Measurements from ENCODE around the gene UVSSA. TPM values are rescaled to one million over a fixed set of nuclear protein-coding genes. Genes with fewer than 3 reads are reported as not detected.

UVSSA gene
- total RNA-seq, 1 experiment from 2014 or later, result 3.6 TPM

DNA sequence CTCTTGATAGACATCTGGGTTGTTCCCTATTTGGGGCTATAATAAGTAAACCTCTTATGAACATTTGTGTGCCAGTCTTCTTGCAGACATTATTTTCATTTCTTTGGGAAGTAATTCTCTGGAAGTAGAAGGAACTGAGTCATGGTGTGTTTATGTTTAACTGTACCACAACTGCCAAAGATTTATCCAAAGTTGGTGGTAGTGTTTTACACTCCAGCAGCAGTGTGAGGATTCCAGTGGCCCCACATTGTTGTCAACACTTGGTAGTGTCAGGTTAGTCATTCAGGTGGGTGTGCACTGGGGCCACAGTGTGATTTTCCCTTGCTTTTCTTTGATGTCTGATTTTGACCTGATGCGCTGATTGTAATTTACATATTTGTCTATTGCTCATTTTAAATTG, 5.0 kb upstream of the UVSSA start:
- no peak for DNase-seq (ENCODE audit: low spot score)
- in situ Hi-C loops (cut with HindIII; ENCODE audit: low sequenced_read_pairs), result no loop called here

- DNase-seq (ENCODE audit: low spot score), result no peak
- in situ Hi-C loops (cut with HindIII; ENCODE audit: low sequenced_read_pairs), result no loop called here
Measured at GRCh38 chr4:1344696-1345095, 2.3 kb upstream of the UVSSA start.

DNA sequence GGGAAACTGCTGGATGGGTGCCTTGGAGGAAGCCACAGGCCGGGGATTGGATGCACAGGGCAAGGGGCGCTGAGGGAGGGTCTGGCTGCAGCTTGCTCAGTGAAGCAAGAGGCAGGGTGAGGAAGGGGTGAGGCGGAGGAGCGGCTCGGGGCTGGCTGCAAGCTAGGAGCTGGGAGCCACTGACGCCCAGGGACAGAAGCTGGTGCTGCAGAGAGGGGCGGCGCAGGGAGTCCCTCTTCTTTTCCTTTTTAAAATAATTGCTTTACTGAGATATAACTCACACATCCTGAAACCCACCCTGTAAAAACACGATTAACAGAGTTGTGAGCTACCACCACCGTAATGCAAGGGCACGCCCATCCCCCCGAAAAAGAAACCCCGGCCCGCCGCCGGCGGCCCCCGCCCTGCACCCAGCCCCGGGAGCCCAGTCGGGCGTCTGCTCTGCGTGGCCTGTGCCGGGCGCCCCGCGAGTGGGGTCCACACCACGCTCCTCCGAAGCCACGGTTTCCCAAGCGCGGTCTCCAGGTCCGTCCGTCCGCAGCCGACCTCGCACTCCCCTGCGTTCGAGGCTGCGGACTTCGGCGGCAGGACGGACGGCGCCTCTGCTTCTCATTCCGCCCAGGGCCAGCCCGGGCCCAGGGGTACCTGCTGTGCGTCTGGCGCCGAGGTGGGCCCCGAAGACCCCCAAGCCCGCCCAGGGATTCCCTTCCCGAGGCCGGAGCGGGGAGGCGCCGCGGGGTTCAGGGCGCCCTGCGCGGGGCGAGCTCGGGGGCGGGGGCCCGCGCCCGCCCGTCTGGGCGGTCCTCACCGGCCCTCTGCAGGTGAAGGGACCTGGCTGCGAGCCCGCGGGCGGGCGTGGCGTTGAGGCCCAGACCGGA, 866 bp upstream of the UVSSA start:
- peak; percentile 60 for DNase-seq (ENCODE audit: low spot score)
- in situ Hi-C loops (cut with HindIII; ENCODE audit: low sequenced_read_pairs), result no loop called here

DNA sequence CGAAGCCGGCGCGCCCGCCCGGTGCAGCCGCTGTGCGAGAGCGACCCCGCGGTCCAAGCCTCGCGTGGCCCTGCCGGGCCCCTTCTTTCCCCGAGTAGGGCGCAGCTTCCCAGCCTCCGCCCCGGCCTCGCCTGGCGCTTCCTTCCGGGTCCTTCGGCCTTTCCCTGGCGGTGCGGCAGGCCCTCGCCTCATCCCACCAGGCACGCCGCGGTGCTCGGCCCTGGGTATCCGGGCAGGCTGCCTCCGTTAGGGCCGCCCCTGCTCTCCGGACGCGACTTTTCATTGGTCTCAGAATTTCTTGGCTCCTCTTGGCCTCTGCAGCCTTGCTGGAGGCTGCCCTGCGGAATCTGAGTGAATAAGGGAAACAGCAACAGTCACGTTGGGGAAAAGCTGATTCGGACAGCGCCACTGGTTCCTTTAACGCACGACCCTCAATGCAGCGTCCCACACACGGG, 429 bp downstream of the UVSSA start:
- in situ Hi-C loops (cut with HindIII; ENCODE audit: low sequenced_read_pairs), result no loop called here
- DNase-seq (ENCODE audit: low spot score), result peak; percentile 82

DNA sequence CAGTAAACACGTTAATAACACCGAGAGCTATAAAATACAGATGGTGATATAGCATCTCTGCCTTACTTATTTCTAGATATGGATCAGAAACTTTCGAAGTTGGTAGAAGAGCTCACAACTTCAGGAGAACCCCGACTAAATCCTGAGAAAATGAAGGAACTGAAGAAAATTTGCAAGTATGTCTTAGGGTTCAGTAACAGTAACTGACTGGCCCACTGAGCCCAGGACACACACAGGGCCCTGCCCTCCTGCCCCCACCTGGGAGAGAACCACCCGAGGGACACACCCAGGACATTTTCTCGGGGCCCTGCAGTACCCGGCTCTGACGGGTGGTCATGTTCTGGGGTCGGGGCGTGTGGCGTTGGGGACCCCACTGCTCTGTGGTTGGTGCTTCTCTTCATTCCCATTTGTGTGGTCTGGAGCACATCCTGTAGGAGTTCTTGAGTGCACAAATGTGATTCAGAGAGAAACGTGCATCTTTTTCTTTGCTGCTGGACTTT, 1.1 kb downstream of the UVSSA start:
- in situ Hi-C loops (cut with HindIII; ENCODE audit: low sequenced_read_pairs), result no loop called here
- no peak for DNase-seq (ENCODE audit: low spot score)

- DNase-seq (ENCODE audit: low spot score), result no peak
- in situ Hi-C loops (cut with HindIII; ENCODE audit: low sequenced_read_pairs), result no loop called here
Measured at GRCh38 chr4:1348746-1349145, 1.7 kb downstream of the UVSSA start.

DNA sequence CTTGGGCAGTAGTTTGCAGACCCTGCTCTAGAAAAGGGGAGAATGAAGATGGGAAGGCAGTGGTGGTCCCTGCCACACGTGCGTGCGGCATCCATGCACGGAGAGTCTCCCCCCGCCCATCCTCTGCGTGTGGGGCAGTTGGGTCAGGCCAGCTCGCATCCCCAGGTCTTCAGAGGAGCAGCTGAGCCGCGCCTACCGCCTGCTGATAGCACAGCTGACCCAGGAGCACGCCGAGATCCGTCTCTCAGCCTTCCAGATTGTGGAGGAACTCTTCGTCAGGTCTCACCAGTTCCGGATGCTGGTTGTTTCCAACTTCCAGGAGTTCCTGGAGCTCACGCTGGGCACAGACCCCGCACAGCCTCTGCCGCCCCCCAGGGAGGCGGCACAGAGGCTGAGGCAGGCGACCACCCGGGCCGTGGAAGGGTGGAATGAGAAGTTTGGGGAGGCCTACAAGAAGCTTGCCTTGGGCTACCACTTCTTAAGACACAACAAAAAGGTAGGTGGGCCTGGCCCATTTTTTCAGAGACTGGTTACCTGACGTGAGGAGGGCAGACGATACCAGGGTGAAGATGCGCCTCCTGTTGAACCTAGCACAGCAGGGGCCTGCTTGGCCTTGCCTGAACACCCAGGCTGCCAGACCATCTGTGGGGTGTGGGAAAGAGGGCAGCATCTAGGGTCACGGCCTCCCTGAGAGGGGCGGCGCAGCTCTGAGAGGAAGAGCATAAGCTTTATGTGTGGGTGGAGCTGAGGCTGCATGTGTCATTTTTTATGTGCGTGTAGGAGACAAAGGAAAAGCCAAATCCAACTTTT, 2.6 kb downstream of the UVSSA start:
- in situ Hi-C loops (cut with HindIII; ENCODE audit: low sequenced_read_pairs), result no loop called here
- no peak for DNase-seq (ENCODE audit: low spot score)

DNA sequence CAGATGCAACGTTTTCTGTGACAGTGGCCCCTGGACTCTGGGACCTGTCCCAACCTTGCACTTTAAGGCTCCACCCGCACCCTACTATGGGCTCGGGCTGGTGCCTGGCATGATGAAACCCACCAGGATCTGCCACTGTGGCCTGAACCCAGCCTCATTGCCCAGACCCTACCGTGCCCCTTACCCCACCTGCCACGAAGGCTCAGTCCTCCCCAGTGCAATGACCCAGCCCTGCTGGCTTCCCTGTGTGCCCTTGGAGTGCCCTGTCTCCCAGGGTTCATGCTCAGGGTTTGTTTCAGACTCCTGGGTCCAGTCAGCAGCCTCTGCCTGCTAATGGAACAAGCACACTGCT, 3.1 kb downstream of the UVSSA start:
- DNase-seq (ENCODE audit: low spot score), result no peak
- in situ Hi-C loops (cut with HindIII; ENCODE audit: low sequenced_read_pairs), result no loop called here

GRCh38 chr4:1351854-1352566, 5.0 kb downstream of the UVSSA start:
- DNase-seq (ENCODE audit: low spot score), result peak; percentile 88
- in situ Hi-C loops (cut with HindIII; ENCODE audit: low sequenced_read_pairs), result no loop called here

DNA sequence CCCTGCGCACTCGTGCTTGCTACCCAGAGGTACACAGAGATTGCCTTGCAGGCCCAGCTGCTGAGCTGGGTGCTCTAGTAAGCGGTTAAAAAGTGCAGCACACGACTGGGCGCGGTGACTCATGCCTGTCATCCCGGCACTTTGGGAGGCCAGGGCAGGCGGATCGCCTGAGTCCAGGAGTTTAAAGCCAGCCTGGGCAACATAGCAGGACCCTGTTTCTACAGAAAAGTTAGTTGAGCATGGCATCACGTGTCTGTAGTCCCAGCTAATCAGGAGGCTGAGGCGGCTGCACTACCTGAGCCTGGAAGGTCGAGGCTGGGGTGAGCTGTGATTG, 5.5 kb downstream of the UVSSA start:
- in situ Hi-C loops (cut with HindIII; ENCODE audit: low sequenced_read_pairs), result no loop called here
- no peak for DNase-seq (ENCODE audit: low spot score)

DNA sequence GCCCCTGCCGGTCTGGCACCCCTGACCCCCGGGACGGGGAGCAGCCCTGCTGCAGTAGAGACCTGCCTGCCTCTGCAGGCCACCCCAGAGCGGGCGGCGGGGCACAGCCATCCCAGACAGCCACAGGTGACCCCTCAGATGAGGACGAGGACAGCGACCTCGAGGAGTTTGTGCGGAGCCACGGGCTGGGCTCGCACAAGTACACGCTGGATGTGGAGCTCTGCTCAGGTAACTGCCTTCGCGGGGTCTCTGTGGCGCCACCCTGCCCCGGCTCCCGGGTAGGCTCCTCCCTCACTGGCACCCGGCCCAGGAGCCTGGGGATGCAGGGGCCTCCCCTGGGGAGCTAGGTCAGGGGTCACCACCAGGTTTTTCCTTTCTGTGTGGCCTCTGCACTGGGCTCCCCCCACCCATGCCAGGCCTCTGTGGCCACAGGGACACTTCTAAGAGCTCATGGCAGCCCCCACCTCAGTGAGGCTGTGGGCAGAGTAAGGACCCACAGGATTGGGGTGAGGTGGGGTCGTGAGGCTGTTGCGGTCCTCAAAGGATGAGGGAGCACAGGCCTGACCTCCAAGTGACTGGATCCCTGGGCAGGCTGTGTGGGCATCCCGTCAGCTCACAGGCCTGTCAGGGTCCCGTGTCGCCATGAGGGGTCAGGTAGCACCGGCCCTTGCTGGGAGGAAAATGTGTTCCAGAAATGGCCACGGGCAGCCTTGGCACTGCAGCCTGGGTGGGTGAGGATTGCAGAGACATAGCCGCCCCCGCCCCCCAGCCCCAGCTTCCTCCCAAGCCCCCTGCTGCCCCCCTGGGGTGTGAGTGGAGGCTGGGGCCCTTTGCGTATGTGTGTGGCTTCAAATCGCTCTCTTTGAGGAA, 6.4 kb downstream of the UVSSA start:
- in situ Hi-C loops (cut with HindIII; ENCODE audit: low sequenced_read_pairs), result no loop called here
- DNase-seq (ENCODE audit: low spot score), result no peak

GRCh38 chr4:1354136-1354982, 7.4 kb downstream of the UVSSA start:
- in situ Hi-C loops (cut with HindIII; ENCODE audit: low sequenced_read_pairs), result no loop called here
- DNase-seq (ENCODE audit: low spot score), result no peak

- in situ Hi-C loops (cut with HindIII; ENCODE audit: low sequenced_read_pairs), result no loop called here
- DNase-seq (ENCODE audit: low spot score), result no peak
Measured at GRCh38 chr4:1354983-1355275, 7.9 kb downstream of the UVSSA start.

GRCh38 chr4:1355378-1355777, 8.4 kb downstream of the UVSSA start:
- no peak for DNase-seq (ENCODE audit: low spot score)
- in situ Hi-C loops (cut with HindIII; ENCODE audit: low sequenced_read_pairs), result no loop called here

- peak; percentile 84 for DNase-seq (ENCODE audit: low spot score)
- in situ Hi-C loops (cut with HindIII; ENCODE audit: low sequenced_read_pairs), result no loop called here
Measured at GRCh38 chr4:1356181-1356998, 9.4 kb downstream of the UVSSA start.

- in situ Hi-C loops (cut with HindIII; ENCODE audit: low sequenced_read_pairs), result no loop called here
- DNase-seq (ENCODE audit: low spot score), result peak; percentile 79
Measured at GRCh38 chr4:1357356-1358248, 10.6 kb downstream of the UVSSA start.
